HG02870 (cell line): ENCODE results near the gene EIF4A3.

Experiments
- ATAC-seq: cut with Tn5 transposase; IDR thresholded peaks from one replicate; pipeline ENCODE4 v1.9.1; 2021; ENCODE audit warnings: mild to moderate bottlenecking, moderate library complexity; ENCODE audit not compliant: unreplicated experiment

EIF4A3 gene

GRCh38 chr17:80138856-80139426 lies 8.0 kb downstream of the EIF4A3 start:
- no peak for ATAC-seq

- ATAC-seq, result no peak
These were observed 9.8 kb downstream of the EIF4A3 start for GRCh38 chr17:80137131-80137530.

- ATAC-seq, result no peak
These were observed 13.3 kb downstream of the EIF4A3 start for GRCh38 chr17:80133626-80133970.

GRCh38 chr17:80132906-80133625 lies 13.9 kb downstream of the EIF4A3 start:
- ATAC-seq, result no peak

- no peak for ATAC-seq
These were observed 15.9 kb downstream of the EIF4A3 start for GRCh38 chr17:80130992-80131391.

- no peak for ATAC-seq
These were observed 17.8 kb downstream of the EIF4A3 start for GRCh38 chr17:80129006-80129565.

GRCh38 chr17:80126449-80126715 lies 20.5 kb downstream of the EIF4A3 start:
- no peak for ATAC-seq

GRCh38 chr17:80125656-80126448 lies 21.1 kb downstream of the EIF4A3 start:
- no peak for ATAC-seq

- no peak for ATAC-seq
These were observed 22.5 kb downstream of the EIF4A3 start for GRCh38 chr17:80124351-80124981.

GRCh38 chr17:80123791-80124190 lies 23.1 kb downstream of the EIF4A3 start:
- ATAC-seq, result no peak

- no peak for ATAC-seq
These were observed 23.9 kb downstream of the EIF4A3 start for GRCh38 chr17:80122926-80123505.

GRCh38 chr17:80122026-80122575 lies 24.8 kb downstream of the EIF4A3 start:
- no peak for ATAC-seq

GRCh38 chr17:80119839-80120238 lies 27.1 kb downstream of the EIF4A3 start:
- no peak for ATAC-seq

- no peak for ATAC-seq
These were observed 27.6 kb downstream of the EIF4A3 start for GRCh38 chr17:80119271-80119791.

- ATAC-seq, result no peak
These were observed 28.2 kb downstream of the EIF4A3 start for GRCh38 chr17:80118601-80119270.

GRCh38 chr17:80117491-80118401 lies 29.2 kb downstream of the EIF4A3 start:
- ATAC-seq, result no peak

GRCh38 chr17:80116921-80117380 lies 30.0 kb downstream of the EIF4A3 start:
- ATAC-seq, result no peak

GRCh38 chr17:80116276-80116920 lies 30.5 kb downstream of the EIF4A3 start:
- ATAC-seq, result no peak
